Gastrocnemius medialis (tissue), 4 donors: ENCODE data around the gene CUL9. TPM values are rescaled to one million over a fixed set of nuclear protein-coding genes. Genes with fewer than 3 reads are reported as not detected.

ENCODE experiments used
- ATAC-seq, 2 donors: fragments of 150-250 bp; one replicate each; pipeline ENCODE4 v1.9.1; 2016
- DNase-seq, 2 donors: peaks; one replicate each; pipeline ENCODE4 v3.0.0-alpha.2; 2019
- H3K27ac ChIP-seq, 4 donors: fragments of 200-600 bp; sonication (generic); 1 replicate in 1 of 4; 2 replicates in 3 of 4; pipeline ENCODE4 v1.5.1; 2016 to 2018; ENCODE audit warnings: mild to moderate bottlenecking in 2 of 4, moderate library complexity in 1 of 4
- H3K27me3 ChIP-seq, 3 donors: fragments of 200-600 bp; sonication (generic) in 2 of 3; 1 replicate in 1 of 3; 2 replicates in 2 of 3; pipeline versions ENCODE4 v1.5.1 to v1.6.0; 2016 to 2019; ENCODE audit warnings: mild to moderate bottlenecking in 1 of 3, moderate library complexity in 1 of 3
- H3K36me3 ChIP-seq, 2 donors: fragments of 200-600 bp; sonication (generic) in 1 of 2; one replicate each; pipeline ENCODE4 v1.5.1; 2017 to 2018
- H3K4me1 ChIP-seq, 2 donors: fragments of 200-600 bp; sonication (generic) in 1 of 2; one replicate each; pipeline ENCODE4 v1.5.1; 2016 to 2017; ENCODE audit warnings: mild to moderate bottlenecking in 2 of 2
- H3K4me3 ChIP-seq, 4 donors: fragments of 200-600 bp; sonication (generic) in 3 of 4; 1 replicate in 1 of 4; 2 replicates in 3 of 4; pipeline ENCODE4 v1.5.1; 2016 to 2019; ENCODE audit warnings: mild to moderate bottlenecking in 2 of 4
- H3K9me3 ChIP-seq, 3 donors: fragments of 200-600 bp; sonication (generic) in 2 of 3; 1 replicate in 1 of 3; 2 replicates in 2 of 3; pipeline ENCODE4 v1.5.1; 2016 to 2019
- POLR2A ChIP-seq, 2 donors: fragments of 450-650 bp; IDR thresholded peaks; one replicate each; pipeline ENCODE4 v1.6.1; 2017; ENCODE audit warnings: antibody characterized with exemption in 2 of 2, mild to moderate bottlenecking in 2 of 2, moderate library complexity in 2 of 2
- in situ Hi-C, 4 donors: fragments of 200-750 bp; cut with MboI; loops; one replicate each; pipeline versions ENCODE4 v1.15.0 to v1.8.0; 2017; ENCODE audit warnings: low sequenced_read_pairs in 4 of 4
- intact Hi-C: fragments of 100-400 bp; cut with DNase I; formaldehyde crosslinking; loops from one replicate; pipeline ENCODE4 v1.15.1; 2023; ENCODE audit warnings: low total_unique reads
- total RNA-seq, 4 donors: library from RNA; depleted of rRNA; stranded (reverse); fragments of >200 nt; gene quantifications; one replicate each; pipeline versions ENCODE4 v1.1.0 to v1.2.3, GENCODE V29; 2016
- TF ChIP-seq, protein P1 (sequence below), 5 experiments: fragments of 450-650 bp in 3 of 5; fragments of 200-600 bp in 2 of 5; sonication (generic) in 2 of 5; IDR thresholded peaks in 4 of 5; conservative IDR thresholded peaks in 1 of 5; 1 replicate in 4 of 5; 2 replicates in 1 of 5; pipeline ENCODE4 v1.5.1; 2016 to 2019; ENCODE audit warnings: antibody characterized with exemption in 5 of 5, mild to moderate bottlenecking in 3 of 5, moderate library complexity in 3 of 5

CUL9 gene
- total RNA-seq, 4 donors from 2014 or later, result 5.3 to 20.1 (median 7.1) TPM

DNA sequence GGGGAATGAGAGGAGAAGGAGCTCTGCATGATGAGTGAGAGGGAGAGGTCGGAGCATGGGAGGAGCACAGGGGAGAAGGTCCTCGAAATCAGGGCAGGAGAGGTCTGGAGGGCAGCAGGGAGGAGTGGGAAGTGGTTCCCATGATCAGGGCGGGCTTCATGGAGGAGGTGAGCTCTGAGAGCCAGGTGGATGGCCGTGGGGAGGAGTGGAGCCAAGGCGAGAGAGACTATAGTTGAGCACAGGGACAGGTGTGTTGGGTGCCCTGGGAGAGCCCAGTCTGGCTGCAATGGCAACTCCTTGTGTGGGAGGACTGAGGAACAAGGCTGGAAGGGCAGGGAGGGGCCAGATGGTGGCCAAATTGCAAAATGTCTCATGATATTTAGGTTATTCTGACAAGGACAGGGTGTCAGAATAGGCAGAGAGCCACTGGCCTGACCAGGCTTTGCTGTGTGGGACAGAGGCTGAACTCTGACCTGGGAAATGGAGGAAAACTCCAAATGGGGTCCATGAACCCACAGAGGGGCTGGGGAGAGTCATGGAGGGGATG is 82.7 kb downstream of the CUL9 start:
- Histone ChIP-seq H3K27me3 (peaks cover 5 to 7% (median 7%) of the 10 kb centered on the region in 3 donors), H3K4me3 (no peak overlapping the region), H3K36me3 (no peaks in the 10 kb centered on the region), H3K4me1 (peaks cover 0 to 6% of the 10 kb centered on the region in 2 donors), H3K27ac (no peak overlapping the region), H3K9me3 (no peaks in the 10 kb centered on the region)
- in situ Hi-C loops, result no loop called here
- TF ChIP-seq, protein P1, sequence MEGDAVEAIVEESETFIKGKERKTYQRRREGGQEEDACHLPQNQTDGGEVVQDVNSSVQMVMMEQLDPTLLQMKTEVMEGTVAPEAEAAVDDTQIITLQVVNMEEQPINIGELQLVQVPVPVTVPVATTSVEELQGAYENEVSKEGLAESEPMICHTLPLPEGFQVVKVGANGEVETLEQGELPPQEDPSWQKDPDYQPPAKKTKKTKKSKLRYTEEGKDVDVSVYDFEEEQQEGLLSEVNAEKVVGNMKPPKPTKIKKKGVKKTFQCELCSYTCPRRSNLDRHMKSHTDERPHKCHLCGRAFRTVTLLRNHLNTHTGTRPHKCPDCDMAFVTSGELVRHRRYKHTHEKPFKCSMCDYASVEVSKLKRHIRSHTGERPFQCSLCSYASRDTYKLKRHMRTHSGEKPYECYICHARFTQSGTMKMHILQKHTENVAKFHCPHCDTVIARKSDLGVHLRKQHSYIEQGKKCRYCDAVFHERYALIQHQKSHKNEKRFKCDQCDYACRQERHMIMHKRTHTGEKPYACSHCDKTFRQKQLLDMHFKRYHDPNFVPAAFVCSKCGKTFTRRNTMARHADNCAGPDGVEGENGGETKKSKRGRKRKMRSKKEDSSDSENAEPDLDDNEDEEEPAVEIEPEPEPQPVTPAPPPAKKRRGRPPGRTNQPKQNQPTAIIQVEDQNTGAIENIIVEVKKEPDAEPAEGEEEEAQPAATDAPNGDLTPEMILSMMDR (IDR thresholded peaks at IDR 0.05 in 4 of 5, conservative IDR thresholded peaks at IDR 0.05 in 1 of 5), result no peak
- TF ChIP-seq POLR2A (IDR thresholded peaks at IDR 0.05), result no peak
- no peak for ATAC-seq
- no peak for DNase-seq
- intact Hi-C loops, result no loop called here

DNA sequence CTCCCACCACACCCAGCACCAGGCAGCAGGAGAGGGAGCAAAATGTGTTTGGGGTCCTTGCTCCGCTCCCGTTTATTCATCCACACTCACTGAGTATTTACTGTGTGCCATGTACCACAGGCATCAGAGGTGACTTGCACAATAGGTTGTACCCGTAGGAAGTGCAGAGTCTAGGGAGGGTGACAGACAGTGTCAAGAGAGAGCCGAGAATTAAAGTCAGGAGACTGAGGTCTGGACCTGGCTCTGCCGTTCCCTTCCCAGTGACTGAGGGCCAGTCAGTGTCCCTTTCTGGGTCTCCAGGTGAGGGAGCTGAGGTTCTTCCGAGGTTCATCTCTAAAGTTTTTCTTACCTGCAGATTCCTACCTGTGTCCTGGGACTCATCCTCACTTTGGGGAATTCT is 83.6 kb downstream of the CUL9 start:
- no peak for TF ChIP-seq POLR2A (IDR thresholded peaks at IDR 0.05)
- TF ChIP-seq, protein P1 (IDR thresholded peaks at IDR 0.05 in 4 of 5, conservative IDR thresholded peaks at IDR 0.05 in 1 of 5), result no peak
- no peak overlapping the region for H3K4me3 ChIP-seq
- H3K27me3 ChIP-seq, result peaks cover 8 to 13% (median 12%) of the 10 kb centered on the region in 3 donors
- peaks cover 0 to 8% of the 10 kb centered on the region in 2 donors for H3K4me1 ChIP-seq
- H3K27ac ChIP-seq, result no peak overlapping the region
- H3K36me3 ChIP-seq, result no peaks in the 10 kb centered on the region
- intact Hi-C loops (no loop called here), in situ Hi-C loops (no loop called here)
- ATAC-seq, result no peak
- no peaks in the 10 kb centered on the region for H3K9me3 ChIP-seq
- DNase-seq, result no peak

DNA sequence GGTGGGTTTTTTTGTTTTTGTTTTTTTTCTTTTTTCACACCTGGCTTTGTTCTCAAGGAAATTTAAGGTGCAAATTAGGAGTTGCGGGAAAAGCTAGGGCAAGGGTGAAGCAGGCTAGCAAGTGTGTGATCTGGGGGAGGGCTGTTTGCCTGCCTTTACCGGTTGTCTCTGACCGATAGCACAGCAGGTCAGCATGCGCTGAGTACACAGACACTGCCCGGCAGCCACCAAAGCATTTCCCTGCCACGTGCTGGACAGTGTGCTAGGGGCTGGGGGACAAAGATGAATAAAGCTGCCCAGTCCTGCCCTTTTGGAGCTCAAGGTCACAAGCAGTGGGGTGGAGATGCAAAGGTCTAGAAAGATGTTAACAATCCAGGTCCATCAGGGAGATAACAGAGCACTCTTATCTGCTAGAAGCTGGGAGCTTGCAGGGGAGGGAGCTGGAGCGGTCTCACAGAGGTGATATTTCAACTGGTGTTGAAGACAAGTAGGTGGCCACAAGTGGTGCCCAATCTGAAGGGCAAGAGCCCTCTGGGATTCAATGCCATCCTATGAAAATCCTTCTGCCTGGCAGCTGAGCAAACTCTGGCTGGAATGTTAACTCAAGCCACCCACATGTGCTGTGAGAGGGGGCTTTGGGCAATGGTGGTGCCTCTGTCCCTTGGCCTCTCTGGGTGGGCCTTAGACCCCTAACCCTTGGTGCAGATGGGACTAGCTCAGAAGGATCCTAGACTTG is 85.8 kb downstream of the CUL9 start:
- in situ Hi-C loops (no loop called here), intact Hi-C loops (no loop called here)
- Histone ChIP-seq H3K9me3 (no peaks in the 10 kb centered on the region), H3K4me1 (peaks cover 0 to 8% of the 10 kb centered on the region in 2 donors), H3K27ac (no peak overlapping the region), H3K4me3 (no peak overlapping the region), H3K27me3 (peaks cover 12 to 13% (median 12%) of the 10 kb centered on the region in 3 donors), H3K36me3 (no peaks in the 10 kb centered on the region)
- no peak for TF ChIP-seq POLR2A (IDR thresholded peaks at IDR 0.05)
- TF ChIP-seq, protein P1 (IDR thresholded peaks at IDR 0.05 in 4 of 5, conservative IDR thresholded peaks at IDR 0.05 in 1 of 5), result no peak
- no peak for DNase-seq
- no peak for ATAC-seq

- Histone ChIP-seq H3K27me3 (peaks cover 12 to 13% (median 12%) of the 10 kb centered on the region in 3 donors), H3K9me3 (no peaks in the 10 kb centered on the region), H3K4me3 (no peak overlapping the region), H3K36me3 (no peaks in the 10 kb centered on the region), H3K27ac (peak overlapping the region in 1 of 4 donors; percentile 31), H3K4me1 (peaks cover 0 to 8% of the 10 kb centered on the region in 2 donors)
- TF ChIP-seq, protein P1 (IDR thresholded peaks at IDR 0.05 in 4 of 5, conservative IDR thresholded peaks at IDR 0.05 in 1 of 5), result no peak
- no peak for TF ChIP-seq POLR2A (IDR thresholded peaks at IDR 0.05)
- no peak for ATAC-seq
- DNase-seq, result no peak
- in situ Hi-C loops, result no loop called here
- intact Hi-C loops, result no loop called here
Measured at GRCh38 chr6:43268355-43268700, 86.3 kb downstream of the CUL9 start.
